ENCODE data around the gene IER3. TPM values are rescaled to one million over a fixed set of nuclear protein-coding genes. Genes with fewer than 3 reads are reported as not detected.
A peak's percentile ranks its signal among the peaks of the same experiment; 100 is the strongest.

The IER3 gene
- total and polyA plus RNA-seq, 7 experiments from 2014 or later = 2.2 to 69.9 (median 14.7) TPM

DNA sequence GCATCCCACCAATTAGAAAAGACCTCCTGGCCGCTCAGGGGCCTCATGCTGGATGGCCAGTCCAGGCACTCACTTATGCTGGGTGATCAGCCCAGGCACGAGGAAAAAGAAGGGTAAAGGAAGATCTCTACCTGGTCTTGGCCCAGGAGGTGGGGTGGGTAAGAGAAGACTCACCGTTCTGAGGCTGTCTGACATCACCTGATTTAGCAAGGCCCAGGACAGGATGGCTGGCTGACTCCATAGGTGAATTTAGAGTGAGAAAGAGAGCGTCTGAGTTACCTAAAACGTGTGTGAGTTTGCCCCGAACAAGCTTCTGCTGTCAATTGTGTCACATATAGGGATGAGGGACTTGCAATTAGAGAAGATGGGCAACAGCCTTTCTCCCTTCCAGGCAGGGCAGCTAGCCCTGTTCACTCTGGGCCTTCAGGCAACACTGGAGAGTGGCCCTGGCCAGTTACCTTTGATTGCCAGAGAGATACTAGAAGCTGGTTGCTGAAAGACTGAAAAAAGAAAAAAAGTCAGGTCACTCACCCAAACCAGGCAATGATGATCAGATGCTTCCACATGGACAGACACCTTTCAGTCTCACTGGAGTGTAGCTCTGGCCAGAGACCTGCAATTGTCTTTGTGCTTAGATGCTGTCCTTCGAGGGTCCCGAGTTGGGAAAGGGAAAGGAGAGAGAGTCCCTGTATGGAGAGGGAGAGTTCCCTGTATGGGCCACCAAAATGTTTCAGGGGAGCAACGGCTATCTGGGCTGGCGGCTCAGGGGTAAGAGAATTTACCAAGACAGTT, 35.7 kb upstream of the IER3 start:
- ChIA-PET POLR2A (interaction anchor here (0.5 to 2.5 kb wide), 5 partner anchors 9 to 241 kb away, joined by 3 to 10 read pairs (median 4); no protein-coding TSS in a partner anchor), CTCF (no interaction called here)
- ATAC-seq (no peak), DNase-seq (no peak)
- Mint-ChIP-seq H3K36me3 (peaks cover 0 to 4% (median 0%) of the 10 kb centered on the region in 5 donors), H3K9me3 (no peaks in the 10 kb centered on the region), H3K27ac (peak overlapping the region in 7 of 9 donors; percentile 3 to 93 (median 84)), H3K4me1 (peaks cover 32 to 65% (median 57%) of the 10 kb centered on the region in 7 donors), H3K27me3 (peaks cover 0 to 4% (median 0%) of the 10 kb centered on the region in 5 donors), H3K4me3 (peak overlapping the region in 4 of 10 donors; percentile 62 to 84 (median 69))
- H3K27me3 ChIP-seq (ENCODE audit: control insufficient read depth in 2 of 2, insufficient read depth in 2 of 2, low read length in 2 of 2) = no peaks in the 10 kb centered on the region
- peaks cover 0 to 17% of the 10 kb centered on the region in 2 donors for H3K4me1 ChIP-seq (ENCODE audit: control insufficient read depth in 2 of 2, insufficient read depth in 2 of 2, low read length in 2 of 2)
- H3K36me3 ChIP-seq (ENCODE audit: control insufficient read depth in 2 of 3, insufficient read depth in 3 of 3, low read length in 3 of 3) = no peaks in the 10 kb centered on the region
- H3K9me3 ChIP-seq (ENCODE audit: control insufficient read depth in 2 of 3, low read length in 3 of 3) = no peaks in the 10 kb centered on the region
- H3K27ac ChIP-seq (ENCODE audit: low read depth, low read length) = no peak overlapping the region
- intact Hi-C loops (cut with micrococcal nuclease) = loop anchor here in 1 of 2 donors (1.0 kb wide), 1 partner anchor 11 kb away; no protein-coding TSS in a partner anchor
- H3K4me3 ChIP-seq (ENCODE audit: low read length) = no peak overlapping the region

DNA sequence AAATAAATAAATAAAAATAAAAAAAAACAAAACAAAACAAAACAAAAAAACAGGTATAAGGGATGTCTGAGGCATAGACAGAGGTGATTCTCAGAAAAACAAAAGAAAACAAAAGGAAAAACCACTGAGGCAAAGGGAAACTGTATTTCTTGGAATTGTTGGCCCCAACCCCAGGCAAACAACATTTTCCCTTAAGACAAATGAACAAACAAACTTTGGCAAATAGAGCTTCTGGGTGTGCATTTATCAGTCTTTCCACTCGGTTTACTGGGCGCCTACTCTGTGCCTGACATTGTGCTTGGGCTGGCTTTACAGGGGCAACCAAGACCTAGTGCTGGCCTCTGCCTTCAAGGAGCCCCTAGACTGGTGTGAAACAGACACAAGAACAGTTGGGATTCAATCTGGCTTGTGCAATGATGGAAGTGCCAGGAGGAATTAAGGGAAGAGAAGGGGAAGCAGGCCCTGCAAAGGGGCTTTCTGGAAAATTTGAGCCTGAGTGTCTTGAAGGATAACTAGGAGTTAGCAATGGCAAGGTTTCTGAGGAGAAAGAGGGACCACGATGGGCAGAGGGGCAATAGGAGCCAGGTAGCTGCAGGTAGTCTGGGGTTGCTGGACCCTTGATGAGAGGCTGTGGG, 33.8 kb upstream of the IER3 start:
- no peak for ATAC-seq
- peaks cover 0 to 4% (median 0%) of the 10 kb centered on the region in 5 donors for H3K27me3 Mint-ChIP-seq
- intact Hi-C loops (cut with micrococcal nuclease) = no loop called here
- Histone ChIP-seq H3K9me3 (ENCODE audit: control insufficient read depth in 2 of 3, low read length in 3 of 3) (no peaks in the 10 kb centered on the region), H3K4me1 (ENCODE audit: control insufficient read depth in 2 of 2, insufficient read depth in 2 of 2, low read length in 2 of 2) (peaks cover 0 to 17% of the 10 kb centered on the region in 2 donors), H3K36me3 (ENCODE audit: control insufficient read depth in 2 of 3, insufficient read depth in 3 of 3, low read length in 3 of 3) (no peaks in the 10 kb centered on the region), H3K4me3 (ENCODE audit: low read length) (no peak overlapping the region), H3K27me3 (ENCODE audit: control insufficient read depth in 2 of 2, insufficient read depth in 2 of 2, low read length in 2 of 2) (no peaks in the 10 kb centered on the region), H3K27ac (ENCODE audit: low read depth, low read length) (no peak overlapping the region)
- peaks cover 32 to 83% (median 65%) of the 10 kb centered on the region in 7 donors for H3K4me1 Mint-ChIP-seq
- ChIA-PET CTCF (no interaction called here), POLR2A (interaction anchor here (1.0 kb wide), 1 partner anchor 16 kb away, joined by 6 read pairs; no protein-coding TSS in a partner anchor)
- H3K9me3 Mint-ChIP-seq = no peaks in the 10 kb centered on the region
- H3K36me3 Mint-ChIP-seq = peaks cover 0 to 4% (median 0%) of the 10 kb centered on the region in 5 donors
- no peak for DNase-seq
- H3K27ac Mint-ChIP-seq = peak overlapping the region in 6 of 9 donors; percentile 2 to 91 (median 68)
- H3K4me3 Mint-ChIP-seq = peak overlapping the region in 6 of 10 donors; percentile 1 to 84 (median 40)

DNA sequence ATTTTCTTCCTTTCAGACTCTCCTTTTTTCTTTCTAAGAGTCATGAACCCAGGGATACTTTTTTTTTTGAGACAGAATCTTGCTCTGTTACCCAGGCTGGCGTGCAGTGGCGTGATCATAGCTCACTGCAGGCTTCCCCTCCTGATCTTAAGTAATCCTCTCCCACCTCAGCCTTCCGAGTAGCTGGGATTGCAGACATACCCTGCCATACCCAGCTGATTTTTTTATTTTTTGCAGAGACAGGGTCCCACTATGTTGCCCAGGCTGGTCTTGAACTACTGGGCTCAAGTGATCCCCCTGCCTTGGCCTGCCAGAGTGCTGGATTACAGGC, 32.8 kb upstream of the IER3 start:
- Histone ChIP-seq H3K36me3 (ENCODE audit: control insufficient read depth in 2 of 3, insufficient read depth in 3 of 3, low read length in 3 of 3) (no peaks in the 10 kb centered on the region), H3K27me3 (ENCODE audit: control insufficient read depth in 2 of 2, insufficient read depth in 2 of 2, low read length in 2 of 2) (no peaks in the 10 kb centered on the region), H3K4me3 (ENCODE audit: low read length) (no peak overlapping the region), H3K27ac (ENCODE audit: low read depth, low read length) (no peak overlapping the region), H3K4me1 (ENCODE audit: control insufficient read depth in 2 of 2, insufficient read depth in 2 of 2, low read length in 2 of 2) (peaks cover 0 to 17% of the 10 kb centered on the region in 2 donors), H3K9me3 (ENCODE audit: control insufficient read depth in 2 of 3, low read length in 3 of 3) (no peaks in the 10 kb centered on the region)
- peak overlapping the region in 6 of 9 donors; percentile 3 to 81 (median 12) for H3K27ac Mint-ChIP-seq
- H3K36me3 Mint-ChIP-seq = peaks cover 0 to 3% (median 0%) of the 10 kb centered on the region in 5 donors
- CTCF ChIA-PET = interaction anchor here (0.8 to 1.9 kb wide), 2 partner anchors 11 to 46 kb away, joined by 4 to 5 read pairs; no protein-coding TSS in a partner anchor
- intact Hi-C loops (cut with micrococcal nuclease) = no loop called here
- peaks cover 32 to 86% (median 68%) of the 10 kb centered on the region in 7 donors for H3K4me1 Mint-ChIP-seq
- peaks cover 0 to 3% (median 0%) of the 10 kb centered on the region in 11 donors for H3K9me3 Mint-ChIP-seq
- DNase-seq = no peak
- no peak for ATAC-seq
- POLR2A ChIA-PET = interaction anchor here (0.6 to 1.3 kb wide), 5 partner anchors 10 to 53 kb away, joined by 3 to 9 read pairs (median 3); no protein-coding TSS in a partner anchor
- peak overlapping the region in 4 of 10 donors; percentile 5 to 34 (median 12) for H3K4me3 Mint-ChIP-seq
- peaks cover 0 to 4% (median 0%) of the 10 kb centered on the region in 5 donors for H3K27me3 Mint-ChIP-seq

DNA sequence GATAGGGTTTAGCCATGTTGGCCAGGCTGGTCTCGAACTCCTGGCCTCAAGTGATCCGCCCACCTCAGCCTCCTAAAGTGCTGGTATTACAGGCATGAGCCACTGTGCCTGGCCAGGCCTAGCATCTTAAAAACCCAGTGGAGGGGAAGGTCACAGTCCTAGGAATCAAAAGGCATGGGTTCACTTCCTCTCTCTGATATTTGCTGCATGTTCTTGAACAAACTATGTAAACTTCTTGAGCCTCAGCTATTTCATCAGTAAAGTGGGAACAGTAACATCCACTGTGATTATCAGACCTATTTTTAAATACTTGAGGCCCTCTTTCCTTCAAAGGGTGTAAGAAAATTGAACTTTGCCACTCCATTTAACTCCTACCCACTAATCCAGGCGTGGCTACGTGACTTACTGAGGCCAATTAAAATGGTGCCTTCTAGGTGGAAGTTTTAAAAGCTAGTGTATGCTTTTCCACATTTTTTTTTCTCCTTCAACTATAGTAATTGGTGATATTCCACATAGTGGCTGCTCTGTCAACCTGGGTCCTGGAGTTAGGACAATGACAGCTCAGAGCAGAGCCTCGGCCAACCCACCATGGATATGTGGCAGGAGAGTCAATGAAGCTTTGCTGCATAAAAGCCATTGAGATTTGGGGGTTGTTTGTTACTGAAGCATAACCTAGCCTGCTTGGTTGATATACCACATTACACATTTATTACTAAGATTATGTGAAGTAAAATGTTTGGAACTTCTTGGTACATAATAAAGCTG, 32.2 kb upstream of the IER3 start:
- Mint-ChIP-seq H3K9me3 (peaks cover 0 to 3% (median 0%) of the 10 kb centered on the region in 11 donors), H3K4me1 (peaks cover 27 to 84% (median 65%) of the 10 kb centered on the region in 7 donors), H3K36me3 (peaks cover 0 to 3% (median 0%) of the 10 kb centered on the region in 5 donors), H3K4me3 (no peak overlapping the region), H3K27me3 (peaks cover 0 to 4% (median 0%) of the 10 kb centered on the region in 5 donors), H3K27ac (peak overlapping the region in 2 of 9 donors; percentile 10 to 52)
- DNase-seq (no peak), ATAC-seq (no peak)
- Histone ChIP-seq H3K27ac (ENCODE audit: low read depth, low read length) (no peak overlapping the region), H3K9me3 (ENCODE audit: control insufficient read depth in 2 of 3, low read length in 3 of 3) (no peaks in the 10 kb centered on the region), H3K4me1 (ENCODE audit: control insufficient read depth in 2 of 2, insufficient read depth in 2 of 2, low read length in 2 of 2) (peaks cover 0 to 12% of the 10 kb centered on the region in 2 donors), H3K36me3 (ENCODE audit: control insufficient read depth in 2 of 3, insufficient read depth in 3 of 3, low read length in 3 of 3) (no peaks in the 10 kb centered on the region), H3K4me3 (ENCODE audit: low read length) (no peak overlapping the region), H3K27me3 (ENCODE audit: control insufficient read depth in 2 of 2, insufficient read depth in 2 of 2, low read length in 2 of 2) (no peaks in the 10 kb centered on the region)
- ChIA-PET POLR2A (interaction anchor here (0.6 to 1.3 kb wide), 5 partner anchors 10 to 53 kb away, joined by 3 to 9 read pairs (median 3); no protein-coding TSS in a partner anchor), CTCF (interaction anchor here (0.8 to 1.9 kb wide), 2 partner anchors 12 to 46 kb away, joined by 4 to 5 read pairs; no protein-coding TSS in a partner anchor)
- intact Hi-C loops (cut with micrococcal nuclease) = no loop called here

DNA sequence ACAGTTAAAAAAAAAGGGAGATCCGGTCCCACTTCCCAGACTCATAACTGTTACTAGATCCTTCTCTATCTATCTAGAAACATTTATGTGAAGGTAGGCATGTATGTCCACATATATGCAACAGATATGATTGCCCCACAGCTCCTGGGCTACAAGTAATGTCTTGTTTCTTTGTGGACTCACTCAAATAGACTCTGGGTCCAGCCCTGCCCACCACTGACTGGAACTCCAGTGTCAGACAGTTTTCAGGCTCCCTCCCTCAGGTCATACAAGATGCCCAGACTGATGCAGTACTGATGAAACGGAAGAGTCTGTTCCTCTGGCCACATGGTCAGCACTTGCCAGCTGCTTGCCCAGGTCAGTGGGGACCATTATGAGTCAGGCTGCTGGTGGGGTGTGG, 30.8 kb upstream of the IER3 start:
- CTCF ChIA-PET = no interaction called here
- Mint-ChIP-seq H3K4me1 (peaks cover 19 to 80% (median 66%) of the 10 kb centered on the region in 7 donors), H3K9me3 (peaks cover 0 to 3% (median 0%) of the 10 kb centered on the region in 11 donors), H3K4me3 (no peak overlapping the region), H3K27ac (peak overlapping the region in 1 of 9 donors; percentile 43), H3K27me3 (peaks cover 0 to 4% (median 0%) of the 10 kb centered on the region in 5 donors), H3K36me3 (peaks cover 0 to 3% (median 0%) of the 10 kb centered on the region in 5 donors)
- intact Hi-C loops (cut with micrococcal nuclease) = no loop called here
- Histone ChIP-seq H3K9me3 (ENCODE audit: control insufficient read depth in 2 of 3, low read length in 3 of 3) (no peaks in the 10 kb centered on the region), H3K36me3 (ENCODE audit: control insufficient read depth in 2 of 3, insufficient read depth in 3 of 3, low read length in 3 of 3) (no peaks in the 10 kb centered on the region), H3K27me3 (ENCODE audit: control insufficient read depth in 2 of 2, insufficient read depth in 2 of 2, low read length in 2 of 2) (no peaks in the 10 kb centered on the region), H3K27ac (ENCODE audit: low read depth, low read length) (no peak overlapping the region), H3K4me3 (ENCODE audit: low read length) (no peak overlapping the region), H3K4me1 (ENCODE audit: control insufficient read depth in 2 of 2, insufficient read depth in 2 of 2, low read length in 2 of 2) (peaks cover 3 to 15% of the 10 kb centered on the region in 2 donors)
- ATAC-seq (no peak), DNase-seq (no peak)
- POLR2A ChIA-PET = interaction anchor here (1.0 to 1.1 kb wide), 2 partner anchors 9 to 54 kb away, joined by 4 read pairs; no protein-coding TSS in a partner anchor

DNA sequence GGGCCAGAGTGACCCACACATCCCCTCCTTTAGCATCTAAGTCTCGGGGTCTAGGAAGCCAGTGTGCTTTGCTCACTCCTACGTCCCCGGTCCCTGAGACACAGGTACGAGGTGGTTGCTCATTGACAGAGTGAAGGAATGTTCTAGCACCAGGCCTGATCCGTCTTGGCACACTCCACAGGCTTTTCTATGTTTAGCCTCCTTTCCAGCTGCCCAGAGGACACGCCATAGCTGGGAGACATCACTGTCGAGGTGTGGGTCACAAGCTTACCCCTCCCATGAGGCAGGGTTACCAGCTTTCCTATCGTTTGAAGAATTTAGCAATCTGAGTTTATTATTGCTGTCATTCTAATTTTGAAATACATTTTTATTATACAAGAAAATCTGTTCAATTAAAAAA, 30.4 kb upstream of the IER3 start:
- Mint-ChIP-seq H3K27me3 (peaks cover 0 to 4% (median 0%) of the 10 kb centered on the region in 5 donors), H3K27ac (peak overlapping the region in 1 of 9 donors; percentile 63), H3K4me3 (no peak overlapping the region), H3K36me3 (peaks cover 0 to 3% (median 0%) of the 10 kb centered on the region in 5 donors), H3K4me1 (peaks cover 23 to 80% (median 66%) of the 10 kb centered on the region in 7 donors), H3K9me3 (peaks cover 0 to 3% (median 0%) of the 10 kb centered on the region in 11 donors)
- ChIA-PET CTCF (no interaction called here), POLR2A (interaction anchor here (1.1 kb wide), 1 partner anchor 8 kb away, joined by 4 read pairs; no protein-coding TSS in a partner anchor)
- H3K36me3 ChIP-seq (ENCODE audit: control insufficient read depth in 2 of 3, insufficient read depth in 3 of 3, low read length in 3 of 3) = no peaks in the 10 kb centered on the region
- DNase-seq (no peak), ATAC-seq (no peak)
- no peaks in the 10 kb centered on the region for H3K27me3 ChIP-seq (ENCODE audit: control insufficient read depth in 2 of 2, insufficient read depth in 2 of 2, low read length in 2 of 2)
- no peak overlapping the region for H3K4me3 ChIP-seq (ENCODE audit: low read length)
- H3K4me1 ChIP-seq (ENCODE audit: control insufficient read depth in 2 of 2, insufficient read depth in 2 of 2, low read length in 2 of 2) = peaks cover 7 to 17% of the 10 kb centered on the region in 2 donors
- intact Hi-C loops (cut with micrococcal nuclease) = no loop called here
- H3K27ac ChIP-seq (ENCODE audit: low read depth, low read length) = no peak overlapping the region
- H3K9me3 ChIP-seq (ENCODE audit: control insufficient read depth in 2 of 3, low read length in 3 of 3) = no peaks in the 10 kb centered on the region
